Measurements from ENCODE around the gene RFX7.

DNA sequence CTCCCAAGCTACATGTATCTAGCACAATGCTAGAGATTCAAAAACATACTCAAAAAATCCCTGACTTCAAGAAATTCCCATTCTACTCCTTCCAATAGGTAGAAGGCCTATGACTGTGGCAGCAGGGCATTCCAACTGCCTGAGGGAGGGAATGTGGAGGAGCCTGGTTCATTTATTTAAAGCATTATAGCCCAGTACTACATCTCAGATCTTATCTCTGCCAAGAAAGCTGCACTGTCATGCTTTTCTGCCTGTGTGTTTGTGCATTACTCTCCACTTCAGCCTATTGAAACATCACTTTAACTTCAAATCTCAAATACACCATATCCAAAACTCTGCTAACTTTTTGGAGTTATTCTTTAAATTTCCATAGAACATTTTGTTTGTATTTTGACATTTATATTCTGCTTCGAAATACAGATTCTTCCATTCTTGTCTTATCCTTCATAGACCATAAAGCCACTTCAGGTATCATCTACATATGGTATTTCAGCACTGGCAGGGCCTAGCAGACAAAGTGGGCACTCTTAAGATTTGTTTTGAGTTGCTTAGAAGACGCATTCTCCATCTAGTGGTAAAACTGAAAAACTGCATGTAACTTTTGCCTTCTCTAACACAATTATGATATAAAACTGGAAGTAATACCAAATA lies 191.2 kb downstream of the RFX7 start:
- TF ChIP-seq, protein P1, sequence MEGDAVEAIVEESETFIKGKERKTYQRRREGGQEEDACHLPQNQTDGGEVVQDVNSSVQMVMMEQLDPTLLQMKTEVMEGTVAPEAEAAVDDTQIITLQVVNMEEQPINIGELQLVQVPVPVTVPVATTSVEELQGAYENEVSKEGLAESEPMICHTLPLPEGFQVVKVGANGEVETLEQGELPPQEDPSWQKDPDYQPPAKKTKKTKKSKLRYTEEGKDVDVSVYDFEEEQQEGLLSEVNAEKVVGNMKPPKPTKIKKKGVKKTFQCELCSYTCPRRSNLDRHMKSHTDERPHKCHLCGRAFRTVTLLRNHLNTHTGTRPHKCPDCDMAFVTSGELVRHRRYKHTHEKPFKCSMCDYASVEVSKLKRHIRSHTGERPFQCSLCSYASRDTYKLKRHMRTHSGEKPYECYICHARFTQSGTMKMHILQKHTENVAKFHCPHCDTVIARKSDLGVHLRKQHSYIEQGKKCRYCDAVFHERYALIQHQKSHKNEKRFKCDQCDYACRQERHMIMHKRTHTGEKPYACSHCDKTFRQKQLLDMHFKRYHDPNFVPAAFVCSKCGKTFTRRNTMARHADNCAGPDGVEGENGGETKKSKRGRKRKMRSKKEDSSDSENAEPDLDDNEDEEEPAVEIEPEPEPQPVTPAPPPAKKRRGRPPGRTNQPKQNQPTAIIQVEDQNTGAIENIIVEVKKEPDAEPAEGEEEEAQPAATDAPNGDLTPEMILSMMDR (IDR thresholded peaks at IDR 0.05; ENCODE audit: borderline replicate concordance, extremely low read depth, low read length, poor library complexity, severe bottlenecking): peak; percentile 72
- no peak for TF ChIP-seq EZH2 (IDR thresholded peaks at IDR 0.05; ENCODE audit: borderline replicate concordance, low read depth, low read length, severe bottlenecking)

All from DND-41 (cell line).